Gastroesophageal sphincter (tissue), 3 donors: ENCODE results near the gene ALLC.

ENCODE experiments used
- POLR2A ChIP-seq, 2 donors: fragments of 450-650 bp; IDR thresholded peaks; one replicate each; pipeline ENCODE4 v1.6.1; 2017; ENCODE audit warnings: antibody characterized with exemption in 2 of 2, mild to moderate bottlenecking in 2 of 2, moderate library complexity in 1 of 2
- POLR2AphosphoS5 ChIP-seq: sonication (generic); formaldehyde crosslinking; IDR thresholded peaks from one replicate; pipeline ENCODE4 v1.6.1; 2017; ENCODE audit warnings: antibody characterized with exemption
- TF ChIP-seq, protein P1 (sequence below), 4 experiments: fragments of 200-600 bp in 2 of 4; fragments of 450-650 bp in 2 of 4; sonication (generic) in 1 of 4; IDR thresholded peaks; one replicate each; pipeline ENCODE4 v1.5.1; 2017 to 2019; ENCODE audit warnings: antibody characterized with exemption in 4 of 4, mild to moderate bottlenecking in 2 of 4, moderate library complexity in 2 of 4

DNA sequence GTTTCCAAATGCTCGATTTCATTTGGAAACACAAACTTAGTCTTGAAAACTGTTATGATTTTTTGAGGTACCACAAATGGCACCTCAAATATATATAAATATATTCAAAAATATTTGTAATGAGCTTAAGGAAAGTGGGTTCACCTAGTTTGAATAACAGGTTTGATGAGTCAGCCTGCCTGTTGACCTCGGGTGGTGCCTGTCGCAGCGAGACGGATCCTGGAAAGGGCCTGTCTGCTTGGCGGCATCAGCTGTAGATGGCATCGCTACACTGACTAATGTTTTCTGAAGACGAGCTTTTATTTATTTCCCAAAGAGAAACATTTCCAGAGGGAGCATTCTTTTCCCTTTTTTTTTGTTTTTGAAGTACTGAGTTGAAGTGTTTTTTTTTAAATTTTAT lies 6.9 kb downstream of the ALLC start:
- TF ChIP-seq, protein P1, sequence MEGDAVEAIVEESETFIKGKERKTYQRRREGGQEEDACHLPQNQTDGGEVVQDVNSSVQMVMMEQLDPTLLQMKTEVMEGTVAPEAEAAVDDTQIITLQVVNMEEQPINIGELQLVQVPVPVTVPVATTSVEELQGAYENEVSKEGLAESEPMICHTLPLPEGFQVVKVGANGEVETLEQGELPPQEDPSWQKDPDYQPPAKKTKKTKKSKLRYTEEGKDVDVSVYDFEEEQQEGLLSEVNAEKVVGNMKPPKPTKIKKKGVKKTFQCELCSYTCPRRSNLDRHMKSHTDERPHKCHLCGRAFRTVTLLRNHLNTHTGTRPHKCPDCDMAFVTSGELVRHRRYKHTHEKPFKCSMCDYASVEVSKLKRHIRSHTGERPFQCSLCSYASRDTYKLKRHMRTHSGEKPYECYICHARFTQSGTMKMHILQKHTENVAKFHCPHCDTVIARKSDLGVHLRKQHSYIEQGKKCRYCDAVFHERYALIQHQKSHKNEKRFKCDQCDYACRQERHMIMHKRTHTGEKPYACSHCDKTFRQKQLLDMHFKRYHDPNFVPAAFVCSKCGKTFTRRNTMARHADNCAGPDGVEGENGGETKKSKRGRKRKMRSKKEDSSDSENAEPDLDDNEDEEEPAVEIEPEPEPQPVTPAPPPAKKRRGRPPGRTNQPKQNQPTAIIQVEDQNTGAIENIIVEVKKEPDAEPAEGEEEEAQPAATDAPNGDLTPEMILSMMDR (IDR thresholded peaks at IDR 0.05), result no peak
- TF ChIP-seq POLR2AphosphoS5 (no peak), POLR2A (IDR thresholded peaks at IDR 0.05) (no peak)
